Parathyroid adenoma (tissue), 2 donors: Measurements from ENCODE around the gene GMEB1.

Source experiments
- H2AFZ ChIP-seq: fragments of 300-600 bp; sonication (generic); one replicate; pipeline ENCODE4 v1.7.0; 2017; ENCODE audit warnings: antibody characterized with exemption, mild to moderate bottlenecking
- H3K27ac ChIP-seq: fragments of 300-600 bp; sonication (generic); one replicate; pipeline ENCODE4 v1.7.0; 2017
- H3K27me3 ChIP-seq: fragments of 300-600 bp; sonication (generic); one replicate; pipeline ENCODE4 v1.7.0; 2017; ENCODE audit warnings: low read length; ENCODE audit not compliant: control insufficient read depth, insufficient read depth
- H3K36me3 ChIP-seq: fragments of 300-600 bp; sonication (generic); one replicate; pipeline ENCODE4 v1.7.0; 2017; ENCODE audit warnings: low read length; ENCODE audit not compliant: control insufficient read depth, insufficient read depth
- H3K4me1 ChIP-seq: fragments of 300-600 bp; sonication (generic); one replicate; pipeline ENCODE4 v1.7.0; 2017; ENCODE audit warnings: control low read depth
- H3K4me2 ChIP-seq: fragments of 300-600 bp; sonication (generic); one replicate; pipeline ENCODE4 v1.7.0; 2017; ENCODE audit warnings: low read length
- H3K4me3 ChIP-seq: fragments of 300-600 bp; sonication (generic); one replicate; pipeline ENCODE4 v1.7.0; 2017; ENCODE audit warnings: low read depth, low read length
- H3K79me2 ChIP-seq: fragments of 300-600 bp; sonication (generic); one replicate; pipeline ENCODE4 v1.7.0; 2017; ENCODE audit warnings: control low read depth
- H3K9ac ChIP-seq: fragments of 300-600 bp; sonication (generic); one replicate; pipeline ENCODE4 v1.7.0; 2017; ENCODE audit warnings: mild to moderate bottlenecking
- H3K9me3 ChIP-seq: fragments of 300-600 bp; sonication (generic); one replicate; pipeline ENCODE4 v1.7.0; 2017; ENCODE audit warnings: low read length; ENCODE audit not compliant: control insufficient read depth
- CTCF ChIP-seq: fragments of 300-600 bp; sonication (generic); IDR thresholded peaks from one replicate; pipeline ENCODE4 v1.7.0; 2017; ENCODE audit warnings: antibody characterized with exemption, mild to moderate bottlenecking
- donor health status: primary hyperparathyroidism.

Gene GMEB1

GRCh38 chr1:28766532-28767183 lies 98.1 kb downstream of the GMEB1 start:
- Histone ChIP-seq H3K4me1 (no peaks in the 10 kb centered on the region), H3K79me2 (peaks cover 10% of the 10 kb centered on the region), H2AFZ (no peak overlapping the region), H3K4me3 (no peak overlapping the region), H3K27me3 (no peaks in the 10 kb centered on the region), H3K27ac (no peak overlapping the region), H3K4me2 (no peak overlapping the region), H3K36me3 (no peaks in the 10 kb centered on the region), H3K9ac (no peak overlapping the region), H3K9me3 (no peaks in the 10 kb centered on the region)
- no peak for TF ChIP-seq CTCF
